Heart left ventricle (tissue), 16 donors: Measurements from ENCODE around the gene SLC43A2. TPM values are rescaled to one million over a fixed set of nuclear protein-coding genes. Genes with fewer than 3 reads are reported as not detected.

ENCODE experiments used
- ATAC-seq, 4 donors: fragments of 200-7000 bp; cut with Tn5 transposase; one replicate each; pipeline ENCODE4 v1.9.1; 2020 to 2022; ENCODE audit warnings: moderate library complexity in 4 of 4, mild to moderate bottlenecking in 3 of 4, moderate number of reproducible peaks in 1 of 4
- DNase-seq, 5 donors: peaks; one replicate each; pipeline ENCODE4 v3.0.0-alpha.2; 2020
- H3K27ac ChIP-seq, 12 donors: fragments of 200-600 bp; sonication (generic) in 4 of 12; one replicate each; pipeline versions ENCODE4 v1.5.0 to v1.8.0; 2016 to 2022; ENCODE audit warnings: mild to moderate bottlenecking in 2 of 12
- H3K27me3 ChIP-seq, 9 donors: fragments of 200-600 bp; sonication (generic) in 2 of 9; one replicate each; pipeline versions ENCODE4 v1.5.1 to v1.8.0; 2016 to 2022; ENCODE audit warnings: mild to moderate bottlenecking in 3 of 9
- H3K36me3 ChIP-seq, 9 donors: fragments of 200-600 bp; sonication (generic) in 2 of 9; one replicate each; pipeline versions ENCODE4 v1.5.0 to v1.8.0; 2018 to 2022; ENCODE audit warnings: mild to moderate bottlenecking in 2 of 9
- H3K4me1 ChIP-seq, 12 donors: fragments of 200-600 bp; sonication (generic) in 4 of 12; one replicate each; pipeline versions ENCODE4 v1.5.0 to v1.8.0; 2016 to 2022; ENCODE audit warnings: mild to moderate bottlenecking in 3 of 12
- H3K4me3 ChIP-seq, 12 donors: fragments of 200-600 bp; sonication (generic) in 4 of 12; one replicate each; pipeline versions ENCODE4 v1.5.0 to v1.8.0; 2017 to 2022; ENCODE audit warnings: mild to moderate bottlenecking in 9 of 12, moderate library complexity in 4 of 12
- H3K9me3 ChIP-seq, 12 donors: fragments of 200-600 bp; sonication (generic) in 4 of 12; one replicate each; pipeline versions ENCODE4 v1.5.0 to v1.8.0; 2016 to 2022; ENCODE audit warnings: mild to moderate bottlenecking in 1 of 12
- CTCF ChIP-seq, 12 donors: fragments of 200-600 bp; sonication (generic) in 4 of 12; IDR thresholded peaks; one replicate each; pipeline versions ENCODE4 v1.5.0 to v1.8.0; 2018 to 2022; ENCODE audit warnings: antibody characterized with exemption in 12 of 12, mild to moderate bottlenecking in 5 of 12
- POLR2A ChIP-seq, 2 donors: fragments of 450-650 bp; IDR thresholded peaks; one replicate each; pipeline ENCODE4 v1.6.1; 2017; ENCODE audit warnings: antibody characterized with exemption in 2 of 2, mild to moderate bottlenecking in 2 of 2, moderate library complexity in 2 of 2
- WGBS, 4 donors: extraction: QIAGEN DNeasy Blood & Tissue Kit in 2 of 4; methylation state at CpG; one replicate each; pipeline versions ENCODE4 v1.1.5 to v1.1.7; 2013 to 2018; 5-methylcytosine and 5-hydroxymethylcytosine counted together
- intact Hi-C, 10 donors: fragments of 100-400 bp; cut with DNase I; formaldehyde crosslinking; loops; one replicate each; pipeline versions ENCODE4 v1.11.1 to v1.14.2; 2022
- polyA plus RNA-seq, 2 donors: library from polyadenylated mRNA; stranded (reverse); fragments of 200-250 nt; gene quantifications; one replicate each; pipeline ENCODE4 v1.2.3, GENCODE V29; 2013
- total RNA-seq, 9 donors: library from RNA; depleted of rRNA in 2 of 9; stranded (reverse); fragments of >200 nt in 2 of 9; fragmentation: NEBNext Ultra II Directional in 3 of 9; extraction: Animal tissue kit (Norgen Biotek cat#: 25700) in 3 of 9; gene quantifications; one replicate each; pipeline versions ENCODE4 v1.1.0 to v1.2.4, GENCODE V29; 2016 to 2023
- donor health status: ischemic (EF 13 %, LVEDD 7.1; RV severe dilation, severe dysfunction).
- donor health status: healthy with polysubstance abuse.
- donor health status: DM: no; HTN: yes; CAD: no.
- donor health status: DM: no; HTN: no; CAD: no.
- donor health status: ischemic (EF 25% LVEDD 6.9; RV normal size, moderate dysfunction).
- donor health status: ischemic (EF 25% LVEDD 5.7; RV mildly dilated, moderate dysfunction).
- donor health status: healthy.
- donor health status: DM: yes; HTN: yes; CAD: no.
- donor health status: ischemic (EF 35%, LVEDD 5.7; RV mildly dilated, moderate dysfunction).
- donor health status: nonischemic (EF 11% LVEDD 7.7; RV severe dilation, severe dysfunction).
- donor health status: DM: yes; HTN: yes; CAD: no.
- donor health status: PGD.
- donor health status: ischemic (EF 29% LVEDD 5.4; RV normal size, mild dysfunction).
- donor health status: nonischemic (EF 23%, LVEDD 6.1; RV moderate dilation, normal function).

SLC43A2 gene
- total and polyA plus RNA-seq, 11 donors = 1.4 to 29.1 (median 6.8) TPM

- Histone ChIP-seq H3K4me3 (no peak overlapping the region), H3K36me3 (peaks cover 0 to 99% (median 90%) of the 10 kb centered on the region in 9 donors), H3K27me3 (no peaks in the 10 kb centered on the region), H3K9me3 (no peaks in the 10 kb centered on the region), H3K4me1 (no peaks in the 10 kb centered on the region), H3K27ac (no peak overlapping the region)
- TF ChIP-seq POLR2A (IDR thresholded peaks at IDR 0.05) (no peak), CTCF (IDR thresholded peaks at IDR 0.05) (no peak)
- WGBS, 4 donors = 91 to 93% (median 92%) methylated on average over 15 of the region's 15 CpGs
- no peak for DNase-seq
- intact Hi-C loops = no loop called here
- no peak for ATAC-seq
These were observed 88.8 kb downstream of the SLC43A2 start for GRCh38 chr17:1539811-1540210.

- Histone ChIP-seq H3K36me3 (peaks cover 0 to 99% (median 92%) of the 10 kb centered on the region in 9 donors), H3K9me3 (no peaks in the 10 kb centered on the region), H3K4me3 (no peak overlapping the region), H3K27ac (peak overlapping the region in 1 of 12 donors; percentile 24), H3K4me1 (peaks cover 0 to 19% (median 2%) of the 10 kb centered on the region in 12 donors), H3K27me3 (no peaks in the 10 kb centered on the region)
- WGBS, 4 donors = 92 to 97% (median 95%) methylated on average over 4 of the region's 4 CpGs
- DNase-seq (no peak), ATAC-seq (no peak)
- intact Hi-C loops = no loop called here
- TF ChIP-seq POLR2A (IDR thresholded peaks at IDR 0.05) = no peak
These were observed 92.9 kb downstream of the SLC43A2 start for GRCh38 chr17:1535737-1536136.

GRCh38 chr17:1533661-1534325 lies 94.8 kb downstream of the SLC43A2 start:
- WGBS, 4 donors = 66 to 77% (median 72%) methylated on average over 24 of the region's 24 CpGs
- H3K4me3 ChIP-seq = no peak overlapping the region
- H3K27ac ChIP-seq = peak overlapping the region; percentile 23 to 79 (median 50)
- H3K27me3 ChIP-seq = no peaks in the 10 kb centered on the region
- peaks cover 0 to 97% (median 91%) of the 10 kb centered on the region in 9 donors for H3K36me3 ChIP-seq
- intact Hi-C loops = loop anchor here in 2 of 10 donors (5.0 kb wide), 2 partner anchors 181 to 266 kb away; no protein-coding TSS in a partner anchor
- peak; percentile 81 to 86 (median 84) for ATAC-seq
- peaks cover 0 to 19% (median 2%) of the 10 kb centered on the region in 12 donors for H3K4me1 ChIP-seq
- H3K9me3 ChIP-seq = no peaks in the 10 kb centered on the region
- TF ChIP-seq CTCF (IDR thresholded peaks at IDR 0.05) = no peak
- no peak for TF ChIP-seq POLR2A (IDR thresholded peaks at IDR 0.05)
- DNase-seq = peak in 3 of 5 donors; percentile 23 to 53 (median 51)

GRCh38 chr17:1532836-1533602 lies 95.6 kb downstream of the SLC43A2 start:
- H3K27ac ChIP-seq = peak overlapping the region in 11 of 12 donors; percentile 23 to 79 (median 52)
- H3K9me3 ChIP-seq = no peaks in the 10 kb centered on the region
- H3K27me3 ChIP-seq = no peaks in the 10 kb centered on the region
- peaks cover 0 to 97% (median 89%) of the 10 kb centered on the region in 9 donors for H3K36me3 ChIP-seq
- H3K4me3 ChIP-seq = no peak overlapping the region
- 74 to 82% (median 76%) methylated on average over 7 to 10 of the region's 10 CpGs for WGBS, 4 donors
- peak in 1 of 5 donors; percentile 48 for DNase-seq
- intact Hi-C loops = loop anchor here in 2 of 10 donors (5.0 kb wide), 2 partner anchors 181 to 266 kb away; no protein-coding TSS in a partner anchor
- TF ChIP-seq POLR2A (IDR thresholded peaks at IDR 0.05) (no peak), CTCF (IDR thresholded peaks at IDR 0.05) (peak in 11 of 12 donors; percentile 17 to 54 (median 39))
- peaks cover 0 to 19% (median 2%) of the 10 kb centered on the region in 12 donors for H3K4me1 ChIP-seq
- peak; percentile 63 to 71 (median 69) for ATAC-seq
